OCI-LY7 (cell line): ENCODE data around the gene NAALADL2. TPM values are rescaled to one million over a fixed set of nuclear protein-coding genes. Genes with fewer than 3 reads are reported as not detected.

Experiments
- BruUV-seq: library from RNA; stranded (reverse); fragments of 400-500 nt; replicated peaks from 2 replicates; lab custom pipeline; 2021; lab: Mats Ljungman, UMichigan
- CTCF ChIA-PET: fragments of 300-600 bp; sonication (Branson Sonifier 250); formaldehyde crosslinking; loops from one replicate; lab custom pipeline; 2022; ENCODE audit warnings: antibody characterized with exemption; ENCODE audit not compliant: unreplicated experiment; lab: Charles Lee
- POLR2A ChIA-PET: fragments of 300-600 bp; sonication (Branson Sonifier 250); formaldehyde crosslinking; loops from one replicate; lab custom pipeline; 2022; ENCODE audit warnings: antibody characterized with exemption; lab: Charles Lee
- DNase-seq: peaks from one replicate; pipeline ENCODE4 v3.0.0-alpha.2; 2015; ENCODE audit warnings: low spot score
- H2AFZ ChIP-seq: fragments of 200-600 bp; sonication (generic), shearing (Covaris generic); 2 replicates; pipeline ENCODE4 v1.6.1; 2014; ENCODE audit warnings: mild to moderate bottlenecking, antibody characterized with exemption, low read length, moderate library complexity
- H3K27ac ChIP-seq: fragments of 200-600 bp; sonication (generic); 2 replicates; pipeline ENCODE4 v1.5.1; 2014; ENCODE audit warnings: mixed run types, low read depth, mild to moderate bottlenecking, moderate library complexity, low read length, inconsistent platforms; ENCODE audit not compliant: poor library complexity, severe bottlenecking
- H3K36me3 ChIP-seq: fragments of 200-600 bp; sonication (generic); 2 replicates; pipeline ENCODE4 v1.6.1; 2014; ENCODE audit warnings: mild to moderate bottlenecking, antibody characterized with exemption, low read length, moderate library complexity, mixed read lengths; ENCODE audit not compliant: insufficient read depth
- H3K4me1 ChIP-seq: fragments of 200-600 bp; sonication (generic); 2 replicates; pipeline ENCODE4 v1.5.1; 2014; ENCODE audit warnings: mild to moderate bottlenecking, low read length; ENCODE audit not compliant: insufficient read depth, poor library complexity, severe bottlenecking
- H3K4me2 ChIP-seq: fragments of 200-600 bp; sonication (generic); 2 replicates; pipeline ENCODE4 v1.6.1; 2014; ENCODE audit warnings: mild to moderate bottlenecking, low read length
- H3K4me3 ChIP-seq: fragments of 200-600 bp; sonication (generic); 2 replicates; pipeline ENCODE4 v1.5.1; 2014; ENCODE audit warnings: mild to moderate bottlenecking, low read depth, low read length; ENCODE audit not compliant: poor library complexity, severe bottlenecking
- H3K79me2 ChIP-seq: fragments of 200-600 bp; sonication (generic); 2 replicates; pipeline ENCODE4 v1.6.1; 2016; ENCODE audit warnings: low read depth, mild to moderate bottlenecking, low read length, moderate library complexity, mixed read lengths; ENCODE audit not compliant: insufficient read depth
- H3K9me2 ChIP-seq: fragments of 200-600 bp; sonication (generic); 2 replicates; pipeline ENCODE4 v1.6.1; 2016; ENCODE audit warnings: mild to moderate bottlenecking, low read length, mixed read lengths; ENCODE audit not compliant: insufficient read depth
- H3K9me3 ChIP-seq: fragments of 200-600 bp; sonication (generic); 2 replicates; pipeline ENCODE4 v1.6.1; 2014; ENCODE audit warnings: mild to moderate bottlenecking, mixed run types, low read length, mixed read lengths
- H4K20me1 ChIP-seq: fragments of 200-600 bp; sonication (generic); 2 replicates; pipeline ENCODE4 v1.6.1; 2014; ENCODE audit warnings: mild to moderate bottlenecking, antibody characterized with exemption, low read length, moderate library complexity, mixed read lengths; ENCODE audit not compliant: insufficient read depth
- EZH2phosphoT487 ChIP-seq: fragments of 200-600 bp; sonication (generic); IDR thresholded peaks from 2 replicates; pipeline ENCODE4 v1.6.1; 2018; ENCODE audit warnings: low read depth, borderline replicate concordance, mild to moderate bottlenecking, mixed run types, antibody characterized with exemption, low read length, moderate library complexity, mixed read lengths
- intact Hi-C: fragments of 100-400 bp; cut with micrococcal nuclease; formaldehyde crosslinking; loops from one replicate; pipeline ENCODE4 v1.10.0; 2022; ENCODE audit not compliant: unreplicated experiment
- total RNA-seq, 2 experiments: library from RNA; depleted of rRNA in 1 of 2; stranded (reverse); fragments of >200 nt in 1 of 2; shearing (Covaris generic) in 1 of 2; gene quantifications; 2 replicates each; pipeline ENCODE4 v1.2.3, GENCODE V29; 2014 to 2022
- TF ChIP-seq, protein P1 (sequence below): fragments of 200-600 bp; sonication (generic); conservative IDR thresholded peaks from 2 replicates; pipeline ENCODE4 v1.5.1; 2014; ENCODE audit warnings: mild to moderate bottlenecking, antibody characterized with exemption, low read length, moderate library complexity, mixed read lengths

Gene NAALADL2
- total RNA-seq, 2 experiments from 2014 or later: 0.25 to 0.70 TPM

DNA sequence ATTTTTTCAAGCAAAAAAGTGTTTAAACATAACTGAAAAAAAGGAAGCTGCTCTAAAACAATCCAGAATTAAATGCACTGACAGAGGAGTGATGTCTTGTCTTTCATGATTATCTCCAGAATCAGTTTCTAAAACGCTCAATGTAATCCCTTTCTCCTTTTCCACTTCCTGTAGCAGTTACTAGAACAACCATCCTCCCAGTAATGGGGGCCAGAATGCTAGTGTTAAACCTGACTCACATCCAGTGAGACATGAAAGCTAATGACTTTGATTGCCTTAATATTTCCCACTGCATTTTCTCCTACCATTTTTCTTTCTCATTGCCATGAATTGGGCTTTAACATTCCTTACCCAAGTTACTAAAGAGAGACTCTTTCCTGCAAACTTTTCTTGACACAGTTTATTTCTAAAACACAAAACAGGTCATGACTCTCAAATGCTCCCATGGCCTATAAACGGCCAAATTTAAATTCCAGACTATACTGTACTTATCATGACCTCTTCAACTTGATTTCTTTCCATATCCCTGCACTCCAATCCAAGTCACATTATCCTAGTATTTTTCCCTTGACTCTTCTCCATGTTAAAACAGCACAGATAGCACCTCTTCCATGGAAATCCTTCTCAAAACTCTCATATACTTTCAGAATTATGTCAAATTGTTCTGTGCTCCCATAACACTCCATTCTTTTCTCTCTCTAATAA, 341.4 kb downstream of the NAALADL2 start:
- intact Hi-C loops: no loop called here
- Histone ChIP-seq H3K4me3 (no peak overlapping the region), H3K27ac (no peak overlapping the region), H3K9me3 (no peaks in the 10 kb centered on the region), H3K9me2 (no peaks in the 10 kb centered on the region), H3K79me2 (no peaks in the 10 kb centered on the region), H4K20me1 (no peaks in the 10 kb centered on the region), H2AFZ (no peak overlapping the region), H3K36me3 (no peaks in the 10 kb centered on the region), H3K4me1 (no peaks in the 10 kb centered on the region), H3K4me2 (no peak overlapping the region)
- BruUV-seq: no TSS peak
- DNase-seq: no peak
- TF ChIP-seq EZH2phosphoT487: no peak
- TF ChIP-seq, protein P1, sequence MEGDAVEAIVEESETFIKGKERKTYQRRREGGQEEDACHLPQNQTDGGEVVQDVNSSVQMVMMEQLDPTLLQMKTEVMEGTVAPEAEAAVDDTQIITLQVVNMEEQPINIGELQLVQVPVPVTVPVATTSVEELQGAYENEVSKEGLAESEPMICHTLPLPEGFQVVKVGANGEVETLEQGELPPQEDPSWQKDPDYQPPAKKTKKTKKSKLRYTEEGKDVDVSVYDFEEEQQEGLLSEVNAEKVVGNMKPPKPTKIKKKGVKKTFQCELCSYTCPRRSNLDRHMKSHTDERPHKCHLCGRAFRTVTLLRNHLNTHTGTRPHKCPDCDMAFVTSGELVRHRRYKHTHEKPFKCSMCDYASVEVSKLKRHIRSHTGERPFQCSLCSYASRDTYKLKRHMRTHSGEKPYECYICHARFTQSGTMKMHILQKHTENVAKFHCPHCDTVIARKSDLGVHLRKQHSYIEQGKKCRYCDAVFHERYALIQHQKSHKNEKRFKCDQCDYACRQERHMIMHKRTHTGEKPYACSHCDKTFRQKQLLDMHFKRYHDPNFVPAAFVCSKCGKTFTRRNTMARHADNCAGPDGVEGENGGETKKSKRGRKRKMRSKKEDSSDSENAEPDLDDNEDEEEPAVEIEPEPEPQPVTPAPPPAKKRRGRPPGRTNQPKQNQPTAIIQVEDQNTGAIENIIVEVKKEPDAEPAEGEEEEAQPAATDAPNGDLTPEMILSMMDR: no peak
- ChIA-PET CTCF (no interaction called here), POLR2A (no interaction called here)

GRCh38 chr3:175207361-175207760, 348.2 kb downstream of the NAALADL2 start:
- Histone ChIP-seq H3K9me2 (no peaks in the 10 kb centered on the region), H3K79me2 (no peaks in the 10 kb centered on the region), H3K4me2 (no peak overlapping the region), H2AFZ (no peak overlapping the region), H3K4me1 (no peaks in the 10 kb centered on the region), H3K27ac (no peak overlapping the region), H4K20me1 (no peaks in the 10 kb centered on the region), H3K9me3 (no peaks in the 10 kb centered on the region), H3K36me3 (no peaks in the 10 kb centered on the region), H3K4me3 (no peak overlapping the region)
- BruUV-seq: no TSS peak
- TF ChIP-seq, protein P1: no peak
- TF ChIP-seq EZH2phosphoT487: no peak
- ChIA-PET CTCF (no interaction called here), POLR2A (no interaction called here)
- intact Hi-C loops: no loop called here
- DNase-seq: no peak

DNA sequence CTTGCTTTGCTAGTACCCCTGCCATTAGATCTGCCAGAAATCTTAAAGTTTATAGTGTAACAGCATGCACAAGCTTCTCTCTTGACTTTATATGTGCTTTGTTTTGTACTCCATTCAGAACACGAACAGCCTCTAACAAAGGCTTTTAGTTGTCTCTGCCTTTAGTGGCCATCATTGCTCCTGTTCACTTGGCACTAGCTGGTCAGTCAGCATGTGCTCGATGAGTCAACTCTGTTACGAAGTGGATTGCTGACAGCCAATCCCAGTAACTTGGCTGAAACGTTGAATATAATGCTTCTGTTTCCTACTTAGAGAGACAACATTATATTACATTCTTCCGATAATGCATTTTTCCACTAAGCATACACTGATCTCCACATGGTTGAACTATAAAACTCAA, 349.2 kb downstream of the NAALADL2 start:
- ChIA-PET CTCF (no interaction called here), POLR2A (interaction anchor here (0.6 kb wide), 1 partner anchor 9 kb away, joined by 4 read pairs; no protein-coding TSS in a partner anchor)
- Histone ChIP-seq H3K79me2 (no peaks in the 10 kb centered on the region), H2AFZ (no peak overlapping the region), H3K4me3 (no peak overlapping the region), H3K4me2 (no peak overlapping the region), H3K9me2 (no peaks in the 10 kb centered on the region), H4K20me1 (no peaks in the 10 kb centered on the region), H3K27ac (no peak overlapping the region), H3K36me3 (no peaks in the 10 kb centered on the region), H3K4me1 (no peaks in the 10 kb centered on the region), H3K9me3 (no peaks in the 10 kb centered on the region)
- no peak for DNase-seq
- intact Hi-C loops: no loop called here
- no peak for TF ChIP-seq EZH2phosphoT487
- BruUV-seq: no TSS peak
